Suppressor macrophage (primary cell): ENCODE data around the gene BRAF.
"Not testable (repeated sequence)": the region's sequence is repeated elsewhere in the genome, so short reads cannot be mapped to it uniquely, and the experiment has no call there.

Experiments
- DNase-seq, 4 experiments: peaks; one replicate each; pipeline ENCODE4 v3.0.0-alpha.2; 2020 to 2022

The BRAF gene

GRCh38 chr7:140876519-140877248, 48.0 kb downstream of the BRAF start:
- DNase-seq = peak in 2 of 4 experiments; percentile 20 to 28

GRCh38 chr7:140873434-140873833, 51.3 kb downstream of the BRAF start:
- DNase-seq = no peak

GRCh38 chr7:140870003-140870402, 54.7 kb downstream of the BRAF start:
- DNase-seq = no peak

- no peak for DNase-seq
Measured at GRCh38 chr7:140869430-140869829, 55.3 kb downstream of the BRAF start.

GRCh38 chr7:140867467-140868462, 57.0 kb downstream of the BRAF start:
- no peak for DNase-seq

- DNase-seq = no peak
Measured at GRCh38 chr7:140866926-140867325, 57.8 kb downstream of the BRAF start.

GRCh38 chr7:140864732-140865131, 60.0 kb downstream of the BRAF start:
- no peak for DNase-seq

- no peak for DNase-seq
Measured at GRCh38 chr7:140863867-140864266, 60.9 kb downstream of the BRAF start.

- DNase-seq = no peak
Measured at GRCh38 chr7:140863184-140863583, 61.5 kb downstream of the BRAF start.

GRCh38 chr7:140857048-140857447, 67.7 kb downstream of the BRAF start:
- DNase-seq = no peak

GRCh38 chr7:140841166-140841715, 83.5 kb downstream of the BRAF start:
- DNase-seq = peak in 2 of 4 experiments; percentile 19 to 33

GRCh38 chr7:140831724-140832123, 93.0 kb downstream of the BRAF start:
- DNase-seq = no peak

- DNase-seq = no peak
Measured at GRCh38 chr7:140829720-140830119, 95.0 kb downstream of the BRAF start.

GRCh38 chr7:140828741-140829140, 96.0 kb downstream of the BRAF start:
- no peak for DNase-seq

- DNase-seq = not testable (repeated sequence)
Measured at GRCh38 chr7:140817383-140817782, 107.3 kb downstream of the BRAF start.

GRCh38 chr7:140810830-140811556, 113.7 kb downstream of the BRAF start:
- DNase-seq = peak; percentile 76 to 82 (median 78)

GRCh38 chr7:140810385-140810784, 114.3 kb downstream of the BRAF start:
- DNase-seq = no peak

GRCh38 chr7:140778975-140779374, 145.8 kb downstream of the BRAF start:
- no peak for DNase-seq

- DNase-seq = no peak
Measured at GRCh38 chr7:140778568-140778967, 146.2 kb downstream of the BRAF start.

- DNase-seq = no peak
Measured at GRCh38 chr7:140774371-140774770, 150.4 kb downstream of the BRAF start.

- no peak for DNase-seq
Measured at GRCh38 chr7:140773104-140773503, 151.6 kb downstream of the BRAF start.

- no peak for DNase-seq
Measured at GRCh38 chr7:140771826-140772225, 152.9 kb downstream of the BRAF start.

- DNase-seq = no peak
Measured at GRCh38 chr7:140769852-140770251, 154.9 kb downstream of the BRAF start.
